Right hindlimb (tissue), 1 donor: ENCODE results near the gene PRPF6.

ENCODE experiments used
- DNase-seq: peaks from one replicate; pipeline ENCODE4 v3.0.0-alpha.2; 2018

PRPF6 gene

GRCh38 chr20:64067005-64067632 is 86.2 kb downstream of the PRPF6 start:
- DNase-seq: no peak

GRCh38 chr20:64067733-64068307 is 86.9 kb downstream of the PRPF6 start:
- no peak for DNase-seq

GRCh38 chr20:64068386-64069208 is 87.7 kb downstream of the PRPF6 start:
- no peak for DNase-seq

GRCh38 chr20:64069209-64069613 is 88.3 kb downstream of the PRPF6 start:
- DNase-seq: no peak

GRCh38 chr20:64069614-64070243 is 88.8 kb downstream of the PRPF6 start:
- DNase-seq: no peak

GRCh38 chr20:64070244-64070993 is 89.5 kb downstream of the PRPF6 start:
- no peak for DNase-seq

GRCh38 chr20:64071341-64072332 is 90.7 kb downstream of the PRPF6 start:
- no peak for DNase-seq

GRCh38 chr20:64072498-64073063 is 91.6 kb downstream of the PRPF6 start:
- no peak for DNase-seq

GRCh38 chr20:64073476-64074183 is 92.7 kb downstream of the PRPF6 start:
- no peak for DNase-seq

- no peak for DNase-seq
Measured at GRCh38 chr20:64074184-64074789, 93.4 kb downstream of the PRPF6 start.

- no peak for DNase-seq
Measured at GRCh38 chr20:64074963-64075362, 94.0 kb downstream of the PRPF6 start.

- no peak for DNase-seq
Measured at GRCh38 chr20:64075556-64075955, 94.6 kb downstream of the PRPF6 start.

GRCh38 chr20:64076061-64076997 is 95.4 kb downstream of the PRPF6 start:
- DNase-seq: no peak

GRCh38 chr20:64077094-64077493 is 96.2 kb downstream of the PRPF6 start:
- no peak for DNase-seq

- DNase-seq: no peak
Measured at GRCh38 chr20:64077541-64077875, 96.6 kb downstream of the PRPF6 start.

- no peak for DNase-seq
Measured at GRCh38 chr20:64077876-64078551, 97.1 kb downstream of the PRPF6 start.

- no peak for DNase-seq
Measured at GRCh38 chr20:64078934-64079272, 98.0 kb downstream of the PRPF6 start.

GRCh38 chr20:64079273-64080012 is 98.5 kb downstream of the PRPF6 start, which contains the start of gene RGS19:
Gene RGS19, minus strand, starts transcription at chr20:64079518. Its CDS starts 2,632 bp downstream, at chr20:64076886.
- DNase-seq: peak; percentile 89
